Hepatocyte (in vitro differentiated cells): Measurements from ENCODE around the gene SRM. TPM values are rescaled to one million over a fixed set of nuclear protein-coding genes. Genes with fewer than 3 reads are reported as not detected.

ENCODE experiments used
- DNase-seq: peaks from one replicate; pipeline ENCODE4 v3.0.0-alpha.2; 2016; ENCODE audit warnings: low spot score
- H2AFZ ChIP-seq: fragments of 200-600 bp; sonication (generic); 2 replicates; pipeline ENCODE4 v1.6.0; 2016; ENCODE audit warnings: antibody characterized with exemption, mild to moderate bottlenecking
- H3K27ac ChIP-seq: fragments of 200-600 bp; sonication (generic); 2 replicates; pipeline ENCODE4 v1.5.1; 2016; ENCODE audit warnings: mild to moderate bottlenecking
- H3K27me3 ChIP-seq: fragments of 200-600 bp; sonication (generic); 2 replicates; pipeline ENCODE4 v1.6.1; 2016
- H3K36me3 ChIP-seq: fragments of 200-600 bp; sonication (generic); replicated peaks from 2 replicates; pipeline ENCODE4 v1.5.1; 2016; ENCODE audit warnings: low read depth; ENCODE audit not compliant: insufficient read depth
- H3K4me1 ChIP-seq: fragments of 200-600 bp; sonication (generic); 2 replicates; pipeline ENCODE4 v1.5.1; 2016; ENCODE audit warnings: mild to moderate bottlenecking, moderate library complexity; ENCODE audit not compliant: insufficient read depth
- H3K4me2 ChIP-seq: fragments of 200-600 bp; sonication (generic); 2 replicates; pipeline ENCODE4 v1.6.0; 2016
- H3K4me3 ChIP-seq: fragments of 200-600 bp; sonication (generic); 2 replicates; pipeline ENCODE4 v1.5.1; 2016; ENCODE audit warnings: mild to moderate bottlenecking
- H3K79me2 ChIP-seq: fragments of 200-600 bp; sonication (generic); 2 replicates; pipeline ENCODE4 v1.6.0; 2017; ENCODE audit warnings: mild to moderate bottlenecking
- H3K9me2 ChIP-seq: fragments of 200-600 bp; sonication (generic); replicated peaks from 2 replicates; pipeline ENCODE4 v1.6.0; 2017; ENCODE audit warnings: mild to moderate bottlenecking; ENCODE audit not compliant: insufficient read depth
- H3K9me3 ChIP-seq: fragments of 200-600 bp; sonication (generic); 2 replicates; pipeline ENCODE4 v1.5.1; 2016; ENCODE audit warnings: low read depth, mild to moderate bottlenecking
- H4K20me1 ChIP-seq: fragments of 200-600 bp; sonication (generic); 2 replicates; pipeline ENCODE4 v1.6.0; 2016; ENCODE audit warnings: mild to moderate bottlenecking; ENCODE audit not compliant: insufficient read depth, poor library complexity, severe bottlenecking
- EZH2 ChIP-seq: fragments of 200-600 bp; sonication (generic); IDR thresholded peaks from 2 replicates; pipeline ENCODE4 v1.6.1; 2016; ENCODE audit warnings: antibody characterized with exemption, mild to moderate bottlenecking, borderline replicate concordance
- EZH2phosphoT487 ChIP-seq: fragments of 200-600 bp; sonication (generic); IDR thresholded peaks from one replicate; pipeline ENCODE4 v1.6.1; 2018; ENCODE audit warnings: antibody characterized with exemption, mild to moderate bottlenecking, low read depth, moderate library complexity; ENCODE audit not compliant: unreplicated experiment, severe bottlenecking
- WGBS: methylation state at CpG from one replicate; pipeline ENCODE4 v1.1.6; 2016; ENCODE audit warnings: low lambda C conversion rate; ENCODE audit errors: missing lambda C conversion rate; 5-methylcytosine and 5-hydroxymethylcytosine counted together
- polyA plus RNA-seq: library from polyadenylated mRNA; unstranded; fragments of >200 nt; fragmentation: Nextera tagmentation; extraction: Ambion mirVana; gene quantifications from 2 replicates; pipeline ENCODE4 v1.2.1, GENCODE V29; 2016
- total RNA-seq: library from RNA; depleted of rRNA; stranded (reverse); fragments of >200 nt; gene quantifications from 2 replicates; pipeline ENCODE4 v1.2.3, GENCODE V29; 2014
- TF ChIP-seq, protein P1 (sequence below): fragments of 200-600 bp; sonication (generic); IDR thresholded peaks from 2 replicates; pipeline ENCODE4 v1.5.1; 2016; ENCODE audit warnings: antibody characterized with exemption, mild to moderate bottlenecking; ENCODE audit not compliant: poor library complexity

Gene SRM
- total and polyA plus RNA-seq, 2 experiments from 2014 or later, result 22.7 to 186 TPM

DNA sequence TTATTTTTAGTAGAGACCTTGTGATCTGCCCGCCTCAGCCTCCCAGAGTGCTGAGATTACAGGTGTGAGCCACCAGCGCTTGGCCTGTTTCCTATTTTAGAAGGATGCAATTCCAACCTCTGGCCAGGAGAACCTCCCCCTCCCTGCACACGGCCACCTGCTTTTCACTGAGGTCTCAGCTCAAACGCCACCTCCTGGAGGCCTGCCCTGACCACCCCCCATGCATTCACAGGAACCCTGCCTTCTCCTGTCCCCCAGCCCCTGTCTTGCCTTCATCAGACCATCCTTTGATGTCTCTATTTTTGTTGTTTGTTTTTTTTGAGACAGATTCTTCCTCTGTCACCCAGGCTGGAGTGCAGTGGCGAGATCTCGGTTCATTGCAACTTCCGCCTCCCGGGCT is 2.3 kb downstream of the SRM start:
- DNase-seq, result no peak
- no peaks in the 10 kb centered on the region for H3K36me3 ChIP-seq
- no peak overlapping the region for H2AFZ ChIP-seq
- no peak overlapping the region for H3K27ac ChIP-seq
- peaks cover 20% of the 10 kb centered on the region for H3K79me2 ChIP-seq
- no peak overlapping the region for H3K4me3 ChIP-seq
- WGBS, result 98% methylated on average over 8 of the region's 8 CpGs
- no peak overlapping the region for H3K4me2 ChIP-seq
- H3K9me3 ChIP-seq, result no peaks in the 10 kb centered on the region
- no peaks in the 10 kb centered on the region for H4K20me1 ChIP-seq
- no peaks in the 10 kb centered on the region for H3K9me2 ChIP-seq
- TF ChIP-seq, protein P1, sequence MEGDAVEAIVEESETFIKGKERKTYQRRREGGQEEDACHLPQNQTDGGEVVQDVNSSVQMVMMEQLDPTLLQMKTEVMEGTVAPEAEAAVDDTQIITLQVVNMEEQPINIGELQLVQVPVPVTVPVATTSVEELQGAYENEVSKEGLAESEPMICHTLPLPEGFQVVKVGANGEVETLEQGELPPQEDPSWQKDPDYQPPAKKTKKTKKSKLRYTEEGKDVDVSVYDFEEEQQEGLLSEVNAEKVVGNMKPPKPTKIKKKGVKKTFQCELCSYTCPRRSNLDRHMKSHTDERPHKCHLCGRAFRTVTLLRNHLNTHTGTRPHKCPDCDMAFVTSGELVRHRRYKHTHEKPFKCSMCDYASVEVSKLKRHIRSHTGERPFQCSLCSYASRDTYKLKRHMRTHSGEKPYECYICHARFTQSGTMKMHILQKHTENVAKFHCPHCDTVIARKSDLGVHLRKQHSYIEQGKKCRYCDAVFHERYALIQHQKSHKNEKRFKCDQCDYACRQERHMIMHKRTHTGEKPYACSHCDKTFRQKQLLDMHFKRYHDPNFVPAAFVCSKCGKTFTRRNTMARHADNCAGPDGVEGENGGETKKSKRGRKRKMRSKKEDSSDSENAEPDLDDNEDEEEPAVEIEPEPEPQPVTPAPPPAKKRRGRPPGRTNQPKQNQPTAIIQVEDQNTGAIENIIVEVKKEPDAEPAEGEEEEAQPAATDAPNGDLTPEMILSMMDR, result no peak
- TF ChIP-seq EZH2, result no peak
- no peak for TF ChIP-seq EZH2phosphoT487
- H3K4me1 ChIP-seq, result peaks cover 8% of the 10 kb centered on the region
- no peaks in the 10 kb centered on the region for H3K27me3 ChIP-seq

DNA sequence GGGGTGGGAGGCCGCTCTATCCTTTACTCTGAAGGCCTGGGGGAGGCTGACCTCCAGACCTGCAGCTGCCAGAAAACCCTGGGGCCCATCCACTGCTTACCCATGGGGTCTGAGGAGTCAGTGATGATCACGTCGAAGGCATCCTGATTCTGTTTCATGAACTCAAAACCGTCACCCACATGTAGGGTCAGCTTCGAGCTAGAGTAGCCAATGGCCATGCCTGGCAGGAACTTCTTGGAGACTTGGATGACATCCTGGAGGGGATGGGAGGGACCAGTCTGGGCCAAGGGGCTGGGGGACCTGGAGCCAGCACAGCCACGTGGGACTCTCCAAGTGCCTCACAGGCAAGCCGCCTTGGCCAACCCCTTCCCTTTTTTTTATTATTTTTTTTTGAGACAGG is 3.3 kb downstream of the SRM start:
- Histone ChIP-seq H2AFZ (no peak overlapping the region), H3K4me3 (no peak overlapping the region), H3K9me2 (no peaks in the 10 kb centered on the region), H3K79me2 (peaks cover 16% of the 10 kb centered on the region), H4K20me1 (no peaks in the 10 kb centered on the region), H3K27ac (no peak overlapping the region), H3K27me3 (no peaks in the 10 kb centered on the region), H3K4me2 (no peak overlapping the region), H3K36me3 (no peaks in the 10 kb centered on the region), H3K9me3 (no peaks in the 10 kb centered on the region), H3K4me1 (peaks cover 8% of the 10 kb centered on the region)
- 95% methylated on average over 7 of the region's 7 CpGs for WGBS
- DNase-seq, result no peak
- TF ChIP-seq EZH2, result no peak
- TF ChIP-seq EZH2phosphoT487, result no peak
- TF ChIP-seq, protein P1, result no peak

DNA sequence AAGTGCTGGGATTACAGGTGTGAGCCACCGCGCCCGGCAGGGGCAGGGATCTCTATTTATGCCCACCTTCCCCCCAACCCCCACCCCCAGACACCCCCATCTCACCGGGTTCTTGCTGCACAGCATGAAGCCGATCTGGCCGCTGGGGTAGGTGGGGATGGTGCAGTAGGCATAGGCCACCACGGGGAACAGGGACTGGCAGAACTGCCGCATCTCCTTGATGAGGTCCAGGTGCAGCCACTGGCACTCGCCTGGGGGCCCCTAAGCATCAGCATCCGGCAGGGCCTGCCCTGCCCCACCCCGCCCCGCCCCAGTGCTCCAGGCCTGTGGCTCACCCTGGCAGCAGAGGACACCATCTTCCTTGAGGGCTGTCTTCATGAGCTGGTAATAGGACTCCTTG is 4.1 kb downstream of the SRM start:
- Histone ChIP-seq H3K9me2 (no peaks in the 10 kb centered on the region), H3K79me2 (peaks cover 11% of the 10 kb centered on the region), H4K20me1 (no peaks in the 10 kb centered on the region), H3K4me3 (no peak overlapping the region), H3K4me2 (no peak overlapping the region), H3K36me3 (no peaks in the 10 kb centered on the region), H3K9me3 (no peaks in the 10 kb centered on the region), H2AFZ (no peak overlapping the region), H3K27me3 (no peaks in the 10 kb centered on the region), H3K27ac (no peak overlapping the region), H3K4me1 (no peaks in the 10 kb centered on the region)
- 97% methylated on average over 4 of the region's 12 CpGs for WGBS
- no peak for DNase-seq
- TF ChIP-seq, protein P1, result no peak
- TF ChIP-seq EZH2, result no peak
- TF ChIP-seq EZH2phosphoT487, result no peak

DNA sequence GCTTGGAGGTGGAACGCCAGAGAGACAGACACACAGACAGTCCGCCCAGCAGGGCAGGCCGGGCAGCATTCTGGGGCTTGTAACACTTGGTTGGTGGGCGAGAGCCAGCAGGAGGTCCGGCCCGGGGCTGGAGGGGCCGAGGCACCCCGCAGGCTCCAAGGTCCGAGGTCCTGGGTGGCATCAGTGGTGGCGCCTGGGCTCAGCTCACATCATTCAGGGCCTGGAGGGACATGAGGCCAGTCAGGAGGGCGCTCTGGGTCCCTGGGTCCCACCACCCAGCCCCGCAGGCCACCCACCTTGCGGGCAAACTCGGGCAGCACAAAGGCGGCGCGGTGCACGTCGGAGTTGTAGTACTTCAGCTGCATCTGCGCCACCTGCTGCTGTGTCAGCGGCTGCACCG is 5.2 kb downstream of the SRM start:
- TF ChIP-seq, protein P1, result no peak
- TF ChIP-seq EZH2 (no peak), EZH2phosphoT487 (no peak)
- 96% methylated on average over 17 of the region's 22 CpGs for WGBS
- Histone ChIP-seq H3K4me1 (no peaks in the 10 kb centered on the region), H3K27ac (no peak overlapping the region), H2AFZ (no peak overlapping the region), H3K9me3 (no peaks in the 10 kb centered on the region), H3K4me3 (no peak overlapping the region), H3K79me2 (peaks cover 11% of the 10 kb centered on the region), H3K9me2 (no peaks in the 10 kb centered on the region), H3K27me3 (no peaks in the 10 kb centered on the region), H3K36me3 (no peaks in the 10 kb centered on the region), H3K4me2 (no peak overlapping the region), H4K20me1 (no peaks in the 10 kb centered on the region)
- DNase-seq, result no peak
